ENCODE data around the gene PLOD2.

PLOD2 gene

DNA sequence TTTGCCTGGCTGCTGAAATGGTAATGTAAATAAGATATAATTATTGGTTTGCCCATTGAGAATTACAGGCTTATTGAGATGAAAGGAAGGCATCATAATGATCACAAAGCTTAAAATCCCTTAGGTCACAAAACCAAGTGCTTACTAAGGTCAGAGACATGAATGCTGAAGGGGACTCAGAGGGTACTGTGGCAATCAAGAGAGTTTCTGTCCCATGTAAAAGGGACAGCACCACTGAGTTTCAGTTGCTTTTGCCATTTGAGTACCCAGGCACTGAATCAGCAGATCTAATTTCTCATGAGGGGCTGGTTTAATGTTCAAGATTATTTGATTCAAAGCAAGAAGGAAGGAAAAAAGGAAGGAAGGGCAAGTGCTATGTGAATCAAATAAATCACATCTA, 127.0 kb downstream of the PLOD2 start:
- no peak for DNase-seq

DNA sequence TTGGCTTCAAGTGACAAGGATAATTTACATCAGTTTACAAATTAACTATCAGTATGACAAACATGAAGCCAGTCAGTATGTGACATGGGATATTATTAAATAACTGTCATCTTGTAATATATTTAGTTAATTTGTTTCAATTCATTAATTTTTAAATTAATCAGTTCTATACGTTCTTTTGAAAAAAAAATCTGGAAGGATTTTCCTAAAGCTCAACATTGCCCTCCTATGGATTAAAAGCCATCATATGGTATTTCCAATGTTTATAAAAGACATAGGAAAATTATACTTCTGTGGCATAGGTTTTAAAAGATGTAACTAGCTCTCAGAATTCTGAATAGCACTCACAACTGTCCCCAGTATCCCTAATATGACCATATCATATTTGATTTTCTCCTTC, 134.4 kb downstream of the PLOD2 start:
- DNase-seq, result no peak

DNA sequence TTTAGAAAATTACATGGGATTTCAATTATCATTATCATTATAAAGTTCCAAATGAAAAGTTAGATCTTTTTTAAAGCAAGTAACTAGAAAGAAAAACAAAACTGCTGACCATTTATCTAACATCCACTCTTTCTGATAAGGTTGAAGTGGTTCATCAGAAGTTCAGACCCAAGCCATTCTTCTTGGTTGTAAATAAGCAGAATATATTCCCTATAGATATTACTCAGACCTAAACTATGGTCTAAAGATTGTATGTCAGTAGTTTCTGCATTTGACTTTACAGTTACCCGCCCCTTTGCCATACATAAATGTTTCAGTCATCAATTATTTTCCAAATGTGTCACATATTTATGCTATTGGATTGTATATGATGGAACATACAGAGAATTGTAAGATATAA, 136.7 kb downstream of the PLOD2 start:
- DNase-seq, result no peak

DNA sequence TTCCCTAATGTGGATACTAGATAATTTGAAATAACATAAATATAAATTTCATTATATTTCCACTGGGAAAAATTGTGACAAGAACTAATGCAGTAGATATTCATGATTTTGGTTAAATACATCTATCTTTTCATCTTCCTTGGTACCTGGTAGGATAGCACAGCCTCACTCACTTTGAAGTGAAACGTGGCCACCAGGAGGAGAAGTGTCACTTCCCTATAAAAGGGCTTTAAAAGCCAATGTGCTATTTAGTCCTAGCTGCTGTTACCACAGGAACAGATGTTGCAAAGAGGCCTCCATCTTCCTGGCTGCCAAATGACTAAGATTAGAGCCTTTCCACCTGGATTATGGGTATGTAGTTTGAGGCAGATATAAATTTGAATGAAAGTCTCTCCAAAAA, 140.0 kb downstream of the PLOD2 start:
- no peak for DNase-seq

DNA sequence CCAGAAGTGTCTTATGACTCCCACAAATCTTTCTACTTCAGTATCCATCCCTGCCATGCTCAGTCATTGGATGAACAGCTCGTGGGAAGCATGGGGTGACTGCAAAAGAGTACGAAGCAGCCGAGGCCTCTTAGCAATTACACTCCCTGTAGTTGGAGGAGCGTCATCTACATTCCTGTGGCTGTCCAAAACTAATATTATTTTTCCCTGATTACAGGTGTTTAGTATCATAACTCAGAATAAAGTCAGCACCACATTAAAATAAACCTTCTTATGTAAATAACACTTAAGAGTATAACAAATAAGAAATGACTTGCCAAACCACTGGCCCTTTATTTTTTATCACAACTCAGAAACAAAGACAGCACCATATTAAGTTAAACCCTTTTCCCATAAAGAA, 141.5 kb downstream of the PLOD2 start:
- DNase-seq, result no peak
